Measurements from ENCODE around the gene SLC25A4.

DNA sequence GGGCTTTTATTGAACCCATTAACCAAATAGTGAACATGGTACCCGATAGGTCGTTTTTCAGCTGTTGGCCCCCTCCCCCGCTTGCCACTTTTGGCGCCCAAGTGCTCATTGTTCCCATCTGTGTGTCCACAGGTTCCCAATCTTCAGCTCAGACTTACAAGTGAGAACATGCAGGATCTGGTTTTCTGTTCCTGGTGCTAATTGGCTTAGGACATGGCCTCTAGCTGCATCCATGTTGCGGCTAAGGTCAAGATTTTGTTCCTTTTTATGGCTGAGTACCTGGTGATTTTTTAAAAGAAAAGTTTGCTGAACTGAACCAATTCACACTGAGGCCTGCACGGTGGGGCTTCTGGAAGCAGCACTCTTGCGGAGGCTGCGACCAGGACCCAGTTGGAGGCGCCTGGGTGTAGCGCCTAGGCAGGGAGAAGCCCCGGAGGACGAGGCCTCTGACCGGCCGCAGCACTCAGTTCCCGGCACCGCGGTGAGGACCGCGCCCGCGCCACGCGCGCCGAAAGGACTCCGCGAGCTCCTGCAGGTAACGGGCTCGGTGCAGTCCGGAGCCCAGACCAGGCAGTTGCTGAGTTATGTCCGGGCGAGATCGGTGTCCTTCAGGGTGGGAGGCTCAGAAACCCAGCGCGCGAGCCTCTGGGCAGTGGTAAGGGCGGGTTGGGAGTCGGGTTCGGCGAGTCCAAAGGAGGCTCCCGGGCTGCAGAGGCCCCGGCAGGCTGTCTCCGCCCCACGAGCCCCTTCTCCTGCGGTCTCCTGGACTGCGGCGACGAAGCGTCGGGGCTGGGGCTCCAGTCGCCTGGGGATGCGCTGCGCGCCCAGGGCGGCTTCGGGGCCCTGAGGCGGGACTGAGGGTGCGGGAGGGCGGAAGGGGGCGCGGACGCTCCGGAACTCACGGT is 15.8 kb upstream of the SLC25A4 start:
- TF ChIP-seq, protein P1, sequence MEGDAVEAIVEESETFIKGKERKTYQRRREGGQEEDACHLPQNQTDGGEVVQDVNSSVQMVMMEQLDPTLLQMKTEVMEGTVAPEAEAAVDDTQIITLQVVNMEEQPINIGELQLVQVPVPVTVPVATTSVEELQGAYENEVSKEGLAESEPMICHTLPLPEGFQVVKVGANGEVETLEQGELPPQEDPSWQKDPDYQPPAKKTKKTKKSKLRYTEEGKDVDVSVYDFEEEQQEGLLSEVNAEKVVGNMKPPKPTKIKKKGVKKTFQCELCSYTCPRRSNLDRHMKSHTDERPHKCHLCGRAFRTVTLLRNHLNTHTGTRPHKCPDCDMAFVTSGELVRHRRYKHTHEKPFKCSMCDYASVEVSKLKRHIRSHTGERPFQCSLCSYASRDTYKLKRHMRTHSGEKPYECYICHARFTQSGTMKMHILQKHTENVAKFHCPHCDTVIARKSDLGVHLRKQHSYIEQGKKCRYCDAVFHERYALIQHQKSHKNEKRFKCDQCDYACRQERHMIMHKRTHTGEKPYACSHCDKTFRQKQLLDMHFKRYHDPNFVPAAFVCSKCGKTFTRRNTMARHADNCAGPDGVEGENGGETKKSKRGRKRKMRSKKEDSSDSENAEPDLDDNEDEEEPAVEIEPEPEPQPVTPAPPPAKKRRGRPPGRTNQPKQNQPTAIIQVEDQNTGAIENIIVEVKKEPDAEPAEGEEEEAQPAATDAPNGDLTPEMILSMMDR (conservative IDR thresholded peaks at IDR 0.05), result no peak
- TF ChIP-seq ZFX (IDR thresholded peaks at IDR 0.05), result no peak

All from C4-2B (cell line).